HG02943 (cell line): Measurements from ENCODE around the gene DRD4.
"Not testable (repeated sequence)": the region's sequence is repeated elsewhere in the genome, so short reads cannot be mapped to it uniquely, and the experiment has no call there.

Source experiments
- ATAC-seq: cut with Tn5 transposase; IDR thresholded peaks from one replicate; pipeline ENCODE4 v1.9.1; 2021; ENCODE audit warnings: mild to moderate bottlenecking, low read depth, moderate library complexity; ENCODE audit not compliant: unreplicated experiment

DRD4 gene

GRCh38 chr11:641806-642370 is 4.8 kb downstream of the DRD4 start:
- no peak for ATAC-seq

DNA sequence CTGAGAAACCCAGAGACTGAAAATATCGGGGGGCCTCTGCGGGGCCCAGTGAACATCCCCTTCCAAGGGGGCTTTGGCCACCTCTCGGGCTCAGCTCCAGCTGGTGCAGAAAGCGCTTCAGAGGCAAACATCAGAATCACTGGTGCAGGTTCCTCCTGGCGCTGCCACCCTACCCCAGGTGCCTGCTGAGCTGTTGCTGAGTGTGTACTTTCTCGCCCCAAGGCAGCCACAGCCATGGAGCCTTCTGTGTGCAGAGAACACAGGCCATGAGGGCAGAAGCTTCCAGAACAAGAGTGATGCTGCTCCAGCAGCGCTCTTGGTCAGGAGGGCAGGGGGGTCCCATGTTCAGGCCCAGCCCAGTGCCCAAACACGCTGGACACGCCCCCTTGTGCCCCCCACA is 6.3 kb downstream of the DRD4 start:
- no peak for ATAC-seq

- no peak for ATAC-seq
Observed at GRCh38 chr11:643849-644738, 7.0 kb downstream of the DRD4 start.

DNA sequence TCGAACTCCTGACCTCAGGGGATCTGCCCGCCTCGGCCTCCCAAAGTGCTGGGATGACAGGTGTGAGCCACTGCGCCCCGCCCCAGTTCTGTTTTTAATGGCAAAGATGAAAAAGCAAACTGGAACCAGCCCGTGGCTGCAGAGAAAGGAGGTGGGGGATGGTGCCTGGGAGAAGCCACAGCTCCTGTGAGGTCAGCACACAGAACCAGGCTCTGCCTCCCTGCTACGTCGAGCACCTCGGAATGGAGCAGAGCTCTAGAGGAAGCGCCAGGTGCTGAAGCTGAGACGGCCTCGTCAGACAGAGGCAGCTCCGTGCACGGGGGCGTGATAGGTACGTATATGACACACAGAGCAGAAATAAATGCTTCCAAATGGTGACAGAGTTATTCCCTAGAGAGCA is 8.5 kb downstream of the DRD4 start:
- ATAC-seq = no peak

GRCh38 chr11:646214-646613 is 9.1 kb downstream of the DRD4 start:
- no peak for ATAC-seq

DNA sequence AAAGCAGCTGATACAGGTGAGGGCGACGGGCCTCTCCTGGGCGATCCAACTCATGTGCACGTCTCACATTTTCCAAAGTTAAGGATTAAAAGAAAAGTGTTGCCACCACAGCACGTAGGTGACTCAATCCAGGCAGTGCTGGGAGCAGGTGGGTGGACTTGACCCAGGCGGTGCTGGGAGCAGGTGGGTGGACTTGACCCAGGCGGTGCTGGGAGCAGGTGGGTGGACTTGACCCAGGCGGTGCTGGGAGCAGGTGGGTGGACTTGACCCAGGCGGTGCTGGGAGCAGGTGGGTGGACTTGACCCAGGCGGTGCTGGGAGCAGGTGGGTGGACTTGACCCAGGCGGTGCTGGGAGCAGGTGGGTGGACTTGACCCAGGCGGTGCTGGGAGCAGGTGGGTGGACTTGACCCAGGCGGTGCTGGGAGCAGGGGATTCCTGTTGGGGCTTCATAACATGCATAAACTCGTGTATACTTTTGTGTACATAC is 10.6 kb downstream of the DRD4 start:
- not testable (repeated sequence) for ATAC-seq

DNA sequence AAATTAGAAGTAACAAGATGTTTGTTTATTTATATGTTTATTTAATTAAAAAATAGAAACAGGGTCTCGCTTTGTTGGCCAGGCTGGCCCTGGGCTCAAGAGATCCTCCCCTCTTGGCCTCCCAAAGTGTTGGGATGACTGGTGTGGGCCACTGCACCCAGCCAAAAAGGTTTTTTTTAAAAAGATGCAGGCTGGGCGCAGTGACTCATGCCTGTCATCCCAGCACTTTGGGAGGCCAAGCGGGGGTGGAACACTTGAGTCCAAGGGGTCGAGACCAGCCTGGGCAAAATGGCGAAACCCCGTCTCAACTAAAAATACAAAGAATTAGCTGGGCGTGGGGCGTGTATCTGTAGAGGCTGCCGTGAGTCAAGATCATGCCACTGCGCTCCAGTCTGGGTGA is 13.4 kb downstream of the DRD4 start:
- ATAC-seq = no peak

- ATAC-seq = not testable (repeated sequence)
Observed at GRCh38 chr11:653136-653535, 16.1 kb downstream of the DRD4 start.

DNA sequence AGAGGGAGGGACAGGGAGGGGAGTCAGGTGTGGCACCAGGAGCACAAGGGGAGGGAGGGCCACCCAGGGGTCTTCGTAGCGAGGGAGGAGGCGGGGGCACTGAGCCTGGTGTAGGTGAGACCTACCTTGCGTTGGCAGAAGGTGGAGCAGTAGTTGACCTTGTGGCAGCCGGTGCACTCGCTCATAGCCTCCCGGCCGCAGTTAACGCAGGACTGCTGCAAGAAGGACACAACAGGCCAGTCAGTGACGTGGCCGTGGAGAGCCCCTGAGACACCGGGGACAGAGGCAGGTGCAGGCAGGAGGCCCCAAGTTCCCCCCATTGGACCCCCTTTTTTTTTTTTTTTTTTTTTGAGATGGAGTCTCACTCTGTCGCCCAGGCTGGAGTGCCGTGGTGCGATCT is 16.8 kb downstream of the DRD4 start:
- no peak for ATAC-seq

DNA sequence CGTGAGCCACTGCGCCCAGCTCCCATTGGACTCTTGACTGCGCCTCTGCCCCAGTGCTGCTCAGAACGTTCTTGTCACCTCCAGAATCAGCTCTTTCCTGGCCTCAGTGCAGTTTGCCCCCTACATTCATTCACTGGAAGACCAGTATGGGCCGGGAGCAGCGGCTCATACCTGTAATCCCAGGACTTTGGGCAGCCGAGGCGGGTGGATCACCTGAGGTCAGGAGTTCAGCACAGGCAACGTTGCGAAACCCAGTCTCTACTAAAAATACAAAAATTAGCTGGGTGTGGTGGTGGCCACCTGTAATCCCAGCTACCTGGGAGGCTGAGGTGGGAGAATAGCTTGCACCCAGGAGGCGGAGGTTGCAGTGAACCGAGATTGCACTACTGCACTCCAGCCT is 17.4 kb downstream of the DRD4 start:
- ATAC-seq = not testable (repeated sequence)

- ATAC-seq = no peak
Observed at GRCh38 chr11:655036-655726, 18.1 kb downstream of the DRD4 start.

GRCh38 chr11:656426-656825 is 19.4 kb downstream of the DRD4 start:
- ATAC-seq = no peak

DNA sequence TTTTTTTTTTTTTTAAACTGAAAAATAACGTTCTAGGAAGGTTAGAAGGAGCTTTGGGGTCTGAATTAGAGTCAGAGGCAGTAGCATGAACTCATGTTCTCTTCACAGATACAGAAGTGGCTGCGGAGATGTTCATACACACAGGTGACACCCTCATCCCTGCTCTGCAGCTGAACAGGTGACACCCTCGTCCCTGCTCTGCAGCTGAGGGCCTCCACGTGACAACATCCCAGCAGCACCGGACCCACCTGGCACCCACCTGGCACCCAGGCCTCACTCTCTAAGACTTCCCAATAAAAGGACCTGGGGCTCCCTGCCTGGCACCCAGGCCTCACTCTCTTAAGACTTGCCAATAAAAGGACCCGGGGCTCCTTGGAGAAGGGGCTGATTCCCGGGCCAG is 19.8 kb downstream of the DRD4 start:
- ATAC-seq = no peak

DNA sequence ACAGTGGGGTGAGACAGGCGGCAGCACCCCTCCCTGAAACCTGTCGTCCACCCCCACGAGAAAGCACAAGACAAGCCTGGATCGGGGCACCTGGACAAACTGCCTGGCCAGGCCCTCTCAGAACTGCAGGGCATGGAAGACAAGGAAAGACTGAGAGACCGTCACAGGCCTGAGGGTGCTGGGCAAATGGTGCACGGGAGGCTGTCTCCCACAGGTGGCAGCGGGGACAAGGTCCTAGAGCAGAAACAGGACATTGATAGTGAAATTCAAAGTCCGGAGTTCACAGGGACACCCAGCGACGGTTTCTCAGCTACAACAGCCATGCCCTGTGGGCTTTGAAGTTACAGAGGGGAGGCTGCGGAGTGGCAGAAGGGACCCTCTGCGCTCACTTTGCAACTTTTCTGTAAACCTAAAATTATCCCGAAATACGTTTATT is 20.6 kb downstream of the DRD4 start:
- ATAC-seq = no peak

DNA sequence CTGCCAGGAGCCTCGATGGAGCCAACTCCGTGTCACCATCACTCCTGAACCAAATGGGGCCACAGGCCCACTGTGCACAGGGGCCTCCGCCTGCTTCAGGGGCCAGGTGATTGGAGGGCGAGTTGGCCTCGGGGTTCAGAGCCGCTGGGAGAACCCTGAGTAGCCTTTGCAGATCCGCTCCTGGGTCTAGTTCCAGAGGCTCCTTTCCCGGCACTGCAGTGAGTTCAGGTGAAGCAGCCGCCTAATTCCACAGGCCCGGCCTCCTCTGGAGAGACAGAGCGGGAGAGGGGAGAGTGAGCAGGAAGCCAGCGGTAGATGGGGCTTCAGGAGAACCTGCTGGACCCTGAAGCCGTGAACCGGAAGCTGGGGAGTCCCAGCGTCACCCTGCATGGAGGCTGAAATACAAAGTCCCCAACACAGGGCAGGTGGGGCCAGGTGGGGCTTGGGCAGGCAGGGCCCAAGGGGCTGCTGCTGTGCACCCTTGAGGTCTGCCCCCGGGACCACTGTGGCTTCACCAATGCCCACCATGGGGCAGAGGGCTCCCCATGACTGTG is 22.5 kb downstream of the DRD4 start:
- ATAC-seq = no peak

DNA sequence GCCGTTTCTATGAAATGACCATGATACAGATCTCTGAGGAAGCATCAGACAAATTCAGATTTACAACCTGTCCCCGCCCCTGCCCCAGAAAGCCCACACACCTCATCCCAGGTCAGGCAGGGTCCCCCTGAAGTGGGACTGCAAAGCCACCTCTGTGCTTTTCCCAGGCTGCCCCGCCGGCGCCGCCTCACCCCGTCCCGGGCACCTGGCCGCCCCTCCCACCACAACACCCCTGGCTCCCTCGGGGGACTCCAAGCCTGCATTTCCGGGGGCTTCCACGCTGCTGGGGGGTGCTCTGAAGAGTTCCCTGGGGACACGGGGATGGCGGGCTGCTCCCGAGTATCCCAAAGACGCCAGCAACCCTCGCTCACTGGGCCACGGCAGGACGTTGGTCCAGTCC is 23.2 kb downstream of the DRD4 start:
- ATAC-seq = no peak

- ATAC-seq = no peak
Observed at GRCh38 chr11:660681-661444, 23.8 kb downstream of the DRD4 start.

DNA sequence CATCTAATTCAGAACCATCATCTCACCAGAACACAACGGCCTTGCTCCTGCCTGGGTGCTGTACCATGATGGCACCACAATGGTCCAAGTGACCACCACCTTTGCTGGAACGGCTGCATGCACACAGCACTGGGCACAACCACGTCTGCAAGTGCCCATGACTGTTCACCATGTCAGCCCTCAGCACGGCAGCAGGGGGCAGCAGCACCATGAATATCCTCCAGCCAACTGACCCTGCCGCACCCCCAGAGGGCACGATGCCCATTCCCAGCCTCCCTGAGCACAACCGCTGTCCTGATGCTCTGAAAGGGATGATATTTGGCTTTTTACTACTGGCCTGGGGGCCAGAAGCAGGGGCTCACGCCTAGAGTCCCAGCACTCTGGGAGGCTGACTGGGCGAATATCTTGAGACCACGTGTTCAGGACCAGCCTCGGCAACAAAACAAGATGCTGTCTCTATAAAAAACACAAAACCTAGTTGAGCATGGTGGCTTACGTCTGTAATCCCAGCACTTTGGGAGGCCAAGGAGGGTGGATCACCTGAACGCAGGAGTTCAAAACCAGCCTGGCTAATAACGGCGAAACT is 25.7 kb downstream of the DRD4 start:
- no peak for ATAC-seq

GRCh38 chr11:665062-665703 is 28.1 kb downstream of the DRD4 start:
- no peak for ATAC-seq
